SU-DHL-6 (cell line): Measurements from ENCODE around the gene PNN.

Source experiments
- CTCF ChIP-seq: fragments of 200-600 bp; sonication (generic); IDR thresholded peaks from one replicate; pipeline ENCODE4 v1.5.1; 2017; ENCODE audit warnings: antibody characterized with exemption, mild to moderate bottlenecking, low read length, moderate library complexity; ENCODE audit not compliant: insufficient read depth, poor library complexity, severe bottlenecking
- EZH2phosphoT487 ChIP-seq: fragments of 200-600 bp; sonication (generic), shearing (Covaris generic); conservative IDR thresholded peaks from 2 replicates; pipeline ENCODE4 v1.6.1; 2018; ENCODE audit warnings: mild to moderate bottlenecking, antibody characterized with exemption, low read length, moderate library complexity, mixed read lengths

GRCh38 chr14:39179042-39179441 lies 4.0 kb downstream of the PNN start:
- no peak for TF ChIP-seq CTCF
- no peak for TF ChIP-seq EZH2phosphoT487
